ENCODE data around the gene TCN2. TPM values are rescaled to one million over a fixed set of nuclear protein-coding genes. Genes with fewer than 3 reads are reported as not detected.
A peak's percentile ranks its signal among the peaks of the same experiment; 100 is the strongest.

TCN2 gene
- total and polyA plus RNA-seq, 10 of the 15 experiments (the other 5 are each of a cell fraction or from before 2014, with no cell fraction given) = 5.4 to 21.8 (median 11.0) TPM

DNA sequence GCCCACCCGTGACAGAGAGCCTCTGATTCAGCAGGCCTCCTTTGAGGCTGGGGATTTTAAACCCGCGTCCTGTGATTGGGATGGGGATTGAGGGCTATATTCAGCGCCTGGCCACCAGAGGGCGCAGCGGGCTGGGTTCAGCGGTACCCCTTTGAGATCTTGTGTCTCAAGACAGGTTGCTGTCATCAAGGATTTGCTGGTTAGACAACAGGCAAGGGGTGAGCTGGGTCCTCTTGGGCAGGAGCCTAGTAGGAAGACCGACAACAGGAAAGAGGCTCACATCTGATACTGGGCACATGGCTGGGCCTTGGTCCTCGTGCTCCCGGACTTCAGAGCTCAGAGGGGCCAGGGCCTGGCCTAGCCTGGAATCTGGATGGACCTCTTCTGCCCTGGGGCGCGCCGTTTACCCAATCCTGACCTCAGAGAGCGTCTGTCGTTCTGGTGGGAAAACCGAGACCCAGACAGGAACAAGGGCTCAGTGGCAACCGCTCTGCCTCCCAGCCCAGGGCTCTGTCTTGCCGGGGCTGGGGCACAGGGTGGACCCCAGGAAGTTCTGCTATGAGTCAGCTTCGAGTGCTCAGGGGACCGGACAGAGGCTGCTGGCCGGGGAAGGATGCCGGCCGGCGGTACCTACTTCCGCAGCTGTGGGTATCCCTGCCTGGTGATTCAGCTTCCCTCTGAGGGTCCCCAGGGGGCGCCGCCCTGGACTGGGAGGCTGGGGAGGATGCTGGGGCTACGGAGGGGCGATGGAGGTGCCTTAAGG, 27.7 kb downstream of the TCN2 start (continued):
- TF ChIP-seq, protein P1, sequence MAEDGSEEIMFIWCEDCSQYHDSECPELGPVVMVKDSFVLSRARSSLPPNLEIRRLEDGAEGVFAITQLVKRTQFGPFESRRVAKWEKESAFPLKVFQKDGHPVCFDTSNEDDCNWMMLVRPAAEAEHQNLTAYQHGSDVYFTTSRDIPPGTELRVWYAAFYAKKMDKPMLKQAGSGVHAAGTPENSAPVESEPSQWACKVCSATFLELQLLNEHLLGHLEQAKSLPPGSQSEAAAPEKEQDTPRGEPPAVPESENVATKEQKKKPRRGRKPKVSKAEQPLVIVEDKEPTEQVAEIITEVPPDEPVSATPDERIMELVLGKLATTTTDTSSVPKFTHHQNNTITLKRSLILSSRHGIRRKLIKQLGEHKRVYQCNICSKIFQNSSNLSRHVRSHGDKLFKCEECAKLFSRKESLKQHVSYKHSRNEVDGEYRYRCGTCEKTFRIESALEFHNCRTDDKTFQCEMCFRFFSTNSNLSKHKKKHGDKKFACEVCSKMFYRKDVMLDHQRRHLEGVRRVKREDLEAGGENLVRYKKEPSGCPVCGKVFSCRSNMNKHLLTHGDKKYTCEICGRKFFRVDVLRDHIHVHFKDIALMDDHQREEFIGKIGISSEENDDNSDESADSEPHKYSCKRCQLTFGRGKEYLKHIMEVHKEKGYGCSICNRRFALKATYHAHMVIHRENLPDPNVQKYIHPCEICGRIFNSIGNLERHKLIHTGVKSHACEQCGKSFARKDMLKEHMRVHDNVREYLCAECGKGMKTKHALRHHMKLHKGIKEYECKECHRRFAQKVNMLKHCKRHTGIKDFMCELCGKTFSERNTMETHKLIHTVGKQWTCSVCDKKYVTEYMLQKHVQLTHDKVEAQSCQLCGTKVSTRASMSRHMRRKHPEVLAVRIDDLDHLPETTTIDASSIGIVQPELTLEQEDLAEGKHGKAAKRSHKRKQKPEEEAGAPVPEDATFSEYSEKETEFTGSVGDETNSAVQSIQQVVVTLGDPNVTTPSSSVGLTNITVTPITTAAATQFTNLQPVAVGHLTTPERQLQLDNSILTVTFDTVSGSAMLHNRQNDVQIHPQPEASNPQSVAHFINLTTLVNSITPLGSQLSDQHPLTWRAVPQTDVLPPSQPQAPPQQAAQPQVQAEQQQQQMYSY (CRISPR knock-in tag; IDR thresholded peaks at IDR 0.05) = no peak
- TF ChIP-seq, protein P2, sequence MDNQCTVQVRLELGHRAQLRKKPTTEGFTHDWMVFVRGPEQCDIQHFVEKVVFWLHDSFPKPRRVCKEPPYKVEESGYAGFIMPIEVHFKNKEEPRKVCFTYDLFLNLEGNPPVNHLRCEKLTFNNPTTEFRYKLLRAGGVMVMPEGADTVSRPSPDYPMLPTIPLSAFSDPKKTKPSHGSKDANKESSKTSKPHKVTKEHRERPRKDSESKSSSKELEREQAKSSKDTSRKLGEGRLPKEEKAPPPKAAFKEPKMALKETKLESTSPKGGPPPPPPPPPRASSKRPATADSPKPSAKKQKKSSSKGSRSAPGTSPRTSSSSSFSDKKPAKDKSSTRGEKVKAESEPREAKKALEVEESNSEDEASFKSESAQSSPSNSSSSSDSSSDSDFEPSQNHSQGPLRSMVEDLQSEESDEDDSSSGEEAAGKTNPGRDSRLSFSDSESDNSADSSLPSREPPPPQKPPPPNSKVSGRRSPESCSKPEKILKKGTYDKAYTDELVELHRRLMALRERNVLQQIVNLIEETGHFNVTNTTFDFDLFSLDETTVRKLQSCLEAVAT (IDR thresholded peaks at IDR 0.05) = no peak
- TF ChIP-seq, protein P3, sequence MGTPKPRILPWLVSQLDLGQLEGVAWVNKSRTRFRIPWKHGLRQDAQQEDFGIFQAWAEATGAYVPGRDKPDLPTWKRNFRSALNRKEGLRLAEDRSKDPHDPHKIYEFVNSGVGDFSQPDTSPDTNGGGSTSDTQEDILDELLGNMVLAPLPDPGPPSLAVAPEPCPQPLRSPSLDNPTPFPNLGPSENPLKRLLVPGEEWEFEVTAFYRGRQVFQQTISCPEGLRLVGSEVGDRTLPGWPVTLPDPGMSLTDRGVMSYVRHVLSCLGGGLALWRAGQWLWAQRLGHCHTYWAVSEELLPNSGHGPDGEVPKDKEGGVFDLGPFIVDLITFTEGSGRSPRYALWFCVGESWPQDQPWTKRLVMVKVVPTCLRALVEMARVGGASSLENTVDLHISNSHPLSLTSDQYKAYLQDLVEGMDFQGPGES (IDR thresholded peaks at IDR 0.05) = 0 out of 2 replicates have a peak, but pooled peaks have one; percentile 38
- TF ChIP-seq ZNF207 (IDR thresholded peaks at IDR 0.05; ENCODE audit: borderline replicate concordance) (0 out of 2 replicates have a peak, but pooled peaks have one; percentile 36), RB1 (IDR thresholded peaks at IDR 0.05; ENCODE audit: borderline replicate concordance) (no peak; the same call in 1 of the 2 replicates), BRCA1 (IDR thresholded peaks at IDR 0.05; ENCODE audit: low read depth, low read length) (no peak), STAT1 (conservative IDR thresholded peaks at IDR 0.05) (peak; percentile 85; the same call in 1 of the 2 replicates), JUNB (IDR thresholded peaks at IDR 0.05) (peak; percentile 50; the same call in 1 of the 2 replicates)
- TF ChIP-seq, protein P4, sequence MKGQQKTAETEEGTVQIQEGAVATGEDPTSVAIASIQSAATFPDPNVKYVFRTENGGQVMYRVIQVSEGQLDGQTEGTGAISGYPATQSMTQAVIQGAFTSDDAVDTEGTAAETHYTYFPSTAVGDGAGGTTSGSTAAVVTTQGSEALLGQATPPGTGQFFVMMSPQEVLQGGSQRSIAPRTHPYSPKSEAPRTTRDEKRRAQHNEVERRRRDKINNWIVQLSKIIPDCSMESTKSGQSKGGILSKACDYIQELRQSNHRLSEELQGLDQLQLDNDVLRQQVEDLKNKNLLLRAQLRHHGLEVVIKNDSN (IDR thresholded peaks at IDR 0.05; ENCODE audit: borderline replicate concordance, extremely low read length, insufficient read depth, low read depth, low read length) = no peak

Measured in GM12878 (cell line).